Liver (tissue), 2 donors: ENCODE results near the gene HIPK2.

Experiments
- RAD21 ChIP-seq, 2 donors: IDR thresholded peaks; 2 replicates each; pipeline ENCODE4 v1.6.1; 2016; ENCODE audit warnings: antibody characterized with exemption in 2 of 2, mild to moderate bottlenecking in 2 of 2
- SP1 ChIP-seq: IDR thresholded peaks from 2 replicates; pipeline ENCODE4 v1.6.1; 2018; ENCODE audit warnings: antibody characterized with exemption, mild to moderate bottlenecking
- TF ChIP-seq, protein P1 (sequence below): IDR thresholded peaks from 2 replicates; pipeline ENCODE4 v1.6.1; 2016; ENCODE audit warnings: antibody characterized with exemption
- donor health status: healthy.

GRCh38 chr7:139687980-139688632, 89.7 kb downstream of the HIPK2 start:
- TF ChIP-seq, protein P1, sequence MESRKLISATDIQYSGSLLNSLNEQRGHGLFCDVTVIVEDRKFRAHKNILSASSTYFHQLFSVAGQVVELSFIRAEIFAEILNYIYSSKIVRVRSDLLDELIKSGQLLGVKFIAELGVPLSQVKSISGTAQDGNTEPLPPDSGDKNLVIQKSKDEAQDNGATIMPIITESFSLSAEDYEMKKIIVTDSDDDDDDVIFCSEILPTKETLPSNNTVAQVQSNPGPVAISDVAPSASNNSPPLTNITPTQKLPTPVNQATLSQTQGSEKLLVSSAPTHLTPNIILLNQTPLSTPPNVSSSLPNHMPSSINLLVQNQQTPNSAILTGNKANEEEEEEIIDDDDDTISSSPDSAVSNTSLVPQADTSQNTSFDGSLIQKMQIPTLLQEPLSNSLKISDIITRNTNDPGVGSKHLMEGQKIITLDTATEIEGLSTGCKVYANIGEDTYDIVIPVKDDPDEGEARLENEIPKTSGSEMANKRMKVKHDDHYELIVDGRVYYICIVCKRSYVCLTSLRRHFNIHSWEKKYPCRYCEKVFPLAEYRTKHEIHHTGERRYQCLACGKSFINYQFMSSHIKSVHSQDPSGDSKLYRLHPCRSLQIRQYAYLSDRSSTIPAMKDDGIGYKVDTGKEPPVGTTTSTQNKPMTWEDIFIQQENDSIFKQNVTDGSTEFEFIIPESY = no peak
- no peak for TF ChIP-seq RAD21 (IDR thresholded peaks at IDR 0.05)
- no peak for TF ChIP-seq SP1
